ENCODE measurements around the gene ADM5.

The ADM5 gene

GRCh38 chr19:49652551-49653465, 36.6 kb upstream of the ADM5 start:
- H3K9me3 ChIP-seq (ENCODE audit: low read length) = no peaks in the 10 kb centered on the region
- H3K4me1 ChIP-seq (ENCODE audit: insufficient read depth, low read length) = no peaks in the 10 kb centered on the region
- H3K36me3 ChIP-seq (ENCODE audit: insufficient read depth, low read length) = peaks cover 74% of the 10 kb centered on the region
- H3K4me3 ChIP-seq (ENCODE audit: low read length) = no peak overlapping the region
- no peaks in the 10 kb centered on the region for H3K27me3 ChIP-seq (ENCODE audit: insufficient read depth, low read length)
- no peak overlapping the region for H2AFZ ChIP-seq (ENCODE audit: low read depth, low read length)

GRCh38 chr19:49653466-49653806, 36.0 kb upstream of the ADM5 start:
- Histone ChIP-seq H3K36me3 (ENCODE audit: insufficient read depth, low read length) (peaks cover 79% of the 10 kb centered on the region), H3K4me1 (ENCODE audit: insufficient read depth, low read length) (no peaks in the 10 kb centered on the region), H3K4me3 (ENCODE audit: low read length) (no peak overlapping the region), H3K27me3 (ENCODE audit: insufficient read depth, low read length) (no peaks in the 10 kb centered on the region), H3K9me3 (ENCODE audit: low read length) (no peaks in the 10 kb centered on the region), H2AFZ (ENCODE audit: low read depth, low read length) (no peak overlapping the region)

- no peak overlapping the region for H3K4me3 ChIP-seq (ENCODE audit: low read length)
- H3K36me3 ChIP-seq (ENCODE audit: insufficient read depth, low read length) = peaks cover 85% of the 10 kb centered on the region
These were observed 34.8 kb upstream of the ADM5 start for GRCh38 chr19:49654581-49654980.

GRCh38 chr19:49655570-49656455, 33.6 kb upstream of the ADM5 start:
- Histone ChIP-seq H3K4me3 (ENCODE audit: low read length) (no peak overlapping the region), H3K36me3 (ENCODE audit: insufficient read depth, low read length) (peaks cover 85% of the 10 kb centered on the region)

More at GRCh38 chr19:49654581-49654980, 34.8 kb upstream of the ADM5 start:
- no peaks in the 10 kb centered on the region for H3K4me1 ChIP-seq (ENCODE audit: insufficient read depth, low read length)
- no peak overlapping the region for H2AFZ ChIP-seq (ENCODE audit: low read depth, low read length)
- H3K27me3 ChIP-seq (ENCODE audit: insufficient read depth, low read length) = no peaks in the 10 kb centered on the region
- no peaks in the 10 kb centered on the region for H3K9me3 ChIP-seq (ENCODE audit: low read length)

GRCh38 chr19:49656456-49657109, 32.8 kb upstream of the ADM5 start:
- peaks cover 86% of the 10 kb centered on the region for H3K36me3 ChIP-seq (ENCODE audit: insufficient read depth, low read length)
- H3K4me3 ChIP-seq (ENCODE audit: low read length) = no peak overlapping the region
- no peak overlapping the region for H2AFZ ChIP-seq (ENCODE audit: low read depth, low read length)
- no peaks in the 10 kb centered on the region for H3K4me1 ChIP-seq (ENCODE audit: insufficient read depth, low read length)
- H3K27me3 ChIP-seq (ENCODE audit: insufficient read depth, low read length) = no peaks in the 10 kb centered on the region
- peaks cover 4% of the 10 kb centered on the region for H3K9me3 ChIP-seq (ENCODE audit: low read length)

More at GRCh38 chr19:49655570-49656455, 33.6 kb upstream of the ADM5 start:
- H2AFZ ChIP-seq (ENCODE audit: low read depth, low read length) = no peak overlapping the region
- peaks cover 4% of the 10 kb centered on the region for H3K9me3 ChIP-seq (ENCODE audit: low read length)
- no peaks in the 10 kb centered on the region for H3K4me1 ChIP-seq (ENCODE audit: insufficient read depth, low read length)
- H3K27me3 ChIP-seq (ENCODE audit: insufficient read depth, low read length) = no peaks in the 10 kb centered on the region

- Histone ChIP-seq H3K9me3 (ENCODE audit: low read length) (peaks cover 4% of the 10 kb centered on the region), H3K4me3 (ENCODE audit: low read length) (no peak overlapping the region), H3K4me1 (ENCODE audit: insufficient read depth, low read length) (no peaks in the 10 kb centered on the region), H2AFZ (ENCODE audit: low read depth, low read length) (no peak overlapping the region), H3K27me3 (ENCODE audit: insufficient read depth, low read length) (no peaks in the 10 kb centered on the region), H3K36me3 (ENCODE audit: insufficient read depth, low read length) (peaks cover 89% of the 10 kb centered on the region)
These were observed 31.8 kb upstream of the ADM5 start for GRCh38 chr19:49657493-49658138.

GRCh38 chr19:49658139-49658517, 31.3 kb upstream of the ADM5 start:
- H3K4me1 ChIP-seq (ENCODE audit: insufficient read depth, low read length) = no peaks in the 10 kb centered on the region
- H3K4me3 ChIP-seq (ENCODE audit: low read length) = no peak overlapping the region
- no peaks in the 10 kb centered on the region for H3K27me3 ChIP-seq (ENCODE audit: insufficient read depth, low read length)
- peaks cover 90% of the 10 kb centered on the region for H3K36me3 ChIP-seq (ENCODE audit: insufficient read depth, low read length)
- no peak overlapping the region for H2AFZ ChIP-seq (ENCODE audit: low read depth, low read length)
- peaks cover 4% of the 10 kb centered on the region for H3K9me3 ChIP-seq (ENCODE audit: low read length)

GRCh38 chr19:49658566-49659442, 30.6 kb upstream of the ADM5 start:
- H3K9me3 ChIP-seq (ENCODE audit: low read length) = peaks cover 4% of the 10 kb centered on the region
- no peak overlapping the region for H3K4me3 ChIP-seq (ENCODE audit: low read length)
- no peaks in the 10 kb centered on the region for H3K4me1 ChIP-seq (ENCODE audit: insufficient read depth, low read length)
- no peaks in the 10 kb centered on the region for H3K27me3 ChIP-seq (ENCODE audit: insufficient read depth, low read length)
- H3K36me3 ChIP-seq (ENCODE audit: insufficient read depth, low read length) = peaks cover 85% of the 10 kb centered on the region
- no peak overlapping the region for H2AFZ ChIP-seq (ENCODE audit: low read depth, low read length)

GRCh38 chr19:49660338-49660961, 28.9 kb upstream of the ADM5 start:
- Histone ChIP-seq H3K4me1 (ENCODE audit: insufficient read depth, low read length) (peaks cover 9% of the 10 kb centered on the region), H3K27me3 (ENCODE audit: insufficient read depth, low read length) (no peaks in the 10 kb centered on the region), H3K4me3 (ENCODE audit: low read length) (no peak overlapping the region), H3K9me3 (ENCODE audit: low read length) (peaks cover 4% of the 10 kb centered on the region), H3K36me3 (ENCODE audit: insufficient read depth, low read length) (peaks cover 69% of the 10 kb centered on the region), H2AFZ (ENCODE audit: low read depth, low read length) (no peak overlapping the region)

GRCh38 chr19:49662011-49662410, 27.4 kb upstream of the ADM5 start:
- Histone ChIP-seq H3K27me3 (ENCODE audit: insufficient read depth, low read length) (no peaks in the 10 kb centered on the region), H2AFZ (ENCODE audit: low read depth, low read length) (no peak overlapping the region), H3K36me3 (ENCODE audit: insufficient read depth, low read length) (peaks cover 55% of the 10 kb centered on the region), H3K4me1 (ENCODE audit: insufficient read depth, low read length) (peaks cover 14% of the 10 kb centered on the region), H3K4me3 (ENCODE audit: low read length) (no peak overlapping the region), H3K9me3 (ENCODE audit: low read length) (peaks cover 4% of the 10 kb centered on the region)

GRCh38 chr19:49663224-49663623, 26.2 kb upstream of the ADM5 start:
- Histone ChIP-seq H3K27me3 (ENCODE audit: insufficient read depth, low read length) (no peaks in the 10 kb centered on the region), H3K36me3 (ENCODE audit: insufficient read depth, low read length) (peaks cover 45% of the 10 kb centered on the region), H2AFZ (ENCODE audit: low read depth, low read length) (no peak overlapping the region), H3K4me1 (ENCODE audit: insufficient read depth, low read length) (peaks cover 14% of the 10 kb centered on the region), H3K9me3 (ENCODE audit: low read length) (peaks cover 4% of the 10 kb centered on the region), H3K4me3 (ENCODE audit: low read length) (no peak overlapping the region)
